Left forelimb (tissue), 1 donor: Measurements from ENCODE around the gene NEAT1.

Experiments used
- DNase-seq: peaks from one replicate; pipeline ENCODE4 v3.0.0-alpha.2; 2018; ENCODE audit warnings: low spot score

Gene NEAT1

GRCh38 chr11:65422633-65423515 lies at the start of gene NEAT1:
TSS of gene NEAT1 (plus strand) at chr11:65422798.
- peak; percentile 94 for DNase-seq

DNA sequence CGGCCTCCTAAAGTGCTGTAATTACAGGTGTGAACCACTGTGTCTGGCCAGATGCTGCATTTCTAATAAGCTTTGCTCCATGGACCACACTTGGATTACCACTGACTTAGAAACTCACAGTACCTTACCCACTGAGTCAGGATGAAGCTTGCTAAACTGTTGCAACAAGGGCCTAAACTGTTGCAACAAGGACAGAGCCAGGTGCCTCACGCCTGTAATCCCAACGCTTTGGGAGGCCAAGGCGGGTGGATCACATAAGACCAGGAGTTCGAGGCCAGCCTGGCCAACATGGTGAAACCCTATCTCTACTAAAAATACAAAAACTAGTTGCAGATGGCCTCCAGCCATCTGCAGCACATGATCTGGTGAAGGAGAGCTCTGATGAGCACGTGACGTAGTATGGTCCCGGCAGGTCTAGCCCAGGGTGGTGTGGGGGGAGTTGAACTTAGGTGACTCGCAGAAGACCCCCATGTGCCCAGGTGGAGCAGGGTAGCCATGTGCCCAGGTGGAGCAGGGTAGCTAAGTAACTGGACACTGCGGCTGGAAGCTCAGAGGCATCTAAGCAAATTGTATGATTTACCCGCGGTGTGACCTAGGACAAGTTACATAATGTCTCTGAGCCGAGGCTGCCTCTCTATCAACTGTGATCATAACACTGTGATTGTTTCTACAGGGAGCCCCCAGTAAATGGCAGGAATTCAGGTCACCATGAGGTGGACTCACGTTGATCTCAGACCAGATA lies 48.6 kb upstream of the NEAT1 start:
- no peak for DNase-seq

GRCh38 chr11:65375012-65375411 lies 47.6 kb upstream of the NEAT1 start:
- no peak for DNase-seq

DNA sequence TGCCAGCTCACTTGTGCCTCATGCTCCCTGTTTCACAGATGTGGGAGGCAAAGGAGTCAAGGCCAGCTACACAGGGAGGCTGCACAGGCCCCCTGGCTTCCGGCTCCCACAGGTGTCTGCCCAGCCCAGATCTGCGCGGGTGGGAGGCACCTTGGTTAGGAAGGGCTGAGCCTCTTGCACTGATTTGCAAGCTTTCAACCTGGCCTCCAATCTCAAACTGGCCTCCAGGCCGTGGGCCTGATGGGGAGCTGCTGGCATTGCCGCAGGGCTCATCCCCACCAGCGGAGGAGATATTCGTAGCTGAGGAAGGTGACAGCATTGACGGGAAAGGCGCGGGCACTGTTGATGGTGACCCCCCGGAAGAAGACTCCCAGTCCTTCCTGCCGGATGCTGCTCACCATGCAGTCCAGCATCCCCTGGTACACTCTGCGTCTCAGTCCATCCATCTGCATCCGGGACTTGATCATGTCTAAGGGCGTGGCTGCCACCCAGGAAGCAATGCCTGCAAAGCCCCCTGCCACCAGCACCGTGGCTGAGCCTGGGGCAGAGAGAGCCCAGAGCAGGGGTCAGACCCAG lies 46.4 kb upstream of the NEAT1 start:
- no peak for DNase-seq

DNA sequence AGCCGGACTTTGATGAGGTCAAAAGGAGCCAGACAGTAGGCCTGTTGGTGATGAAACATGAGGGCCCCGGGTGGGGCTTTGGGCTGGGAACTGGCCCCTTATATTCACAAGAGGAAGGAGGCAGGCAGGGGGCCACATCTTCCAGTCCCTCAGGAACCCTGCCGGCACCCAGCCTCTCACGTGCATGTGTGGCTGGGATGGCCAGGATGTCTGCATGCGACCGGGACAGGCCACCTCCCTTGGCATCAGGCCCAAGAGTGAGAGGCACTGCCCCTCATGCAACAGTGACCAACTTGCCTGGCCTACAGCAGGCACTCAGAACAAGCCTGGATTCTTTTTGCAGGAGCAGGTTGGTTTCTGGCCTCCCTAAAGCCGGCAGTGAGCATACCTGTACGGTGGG lies 45.6 kb upstream of the NEAT1 start:
- DNase-seq: no peak

- no peak for DNase-seq
These were observed 44.8 kb upstream of the NEAT1 start for GRCh38 chr11:65377777-65378176.

DNA sequence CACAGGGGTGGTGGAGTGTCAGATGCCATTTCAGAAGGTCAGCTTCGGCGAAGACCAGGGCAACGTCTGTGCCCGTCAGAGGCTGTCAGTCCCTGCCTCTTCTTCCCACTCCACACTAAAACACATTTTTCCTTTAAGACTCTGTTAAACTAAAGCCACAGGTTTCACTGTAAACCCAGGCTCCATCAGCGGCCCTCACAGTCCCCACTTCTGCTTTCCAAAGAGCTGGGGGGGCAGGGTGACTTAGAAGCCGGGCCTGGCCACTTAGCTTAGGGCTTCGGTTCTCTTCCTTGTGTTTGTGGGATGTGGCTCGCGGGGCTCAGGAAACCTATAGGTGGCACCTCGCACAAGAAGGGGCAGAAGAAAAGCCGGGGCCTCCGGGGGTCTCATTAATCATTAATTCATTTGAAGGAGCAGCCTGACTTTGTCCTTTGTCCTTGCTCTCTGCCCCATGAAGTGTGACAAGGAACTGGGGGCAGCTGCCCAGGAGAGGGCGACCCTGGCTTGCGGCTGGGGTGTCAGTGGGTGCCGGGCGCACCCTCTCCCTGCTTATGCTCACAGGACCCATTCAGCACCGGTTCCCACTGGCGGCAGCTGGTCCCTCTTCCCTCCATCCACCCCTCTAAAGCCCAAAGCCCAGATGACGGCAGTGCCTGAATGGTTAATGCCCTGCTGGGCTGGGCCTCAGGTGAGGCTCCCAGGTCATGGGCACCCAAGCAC lies 44.2 kb upstream of the NEAT1 start:
- DNase-seq: no peak

DNA sequence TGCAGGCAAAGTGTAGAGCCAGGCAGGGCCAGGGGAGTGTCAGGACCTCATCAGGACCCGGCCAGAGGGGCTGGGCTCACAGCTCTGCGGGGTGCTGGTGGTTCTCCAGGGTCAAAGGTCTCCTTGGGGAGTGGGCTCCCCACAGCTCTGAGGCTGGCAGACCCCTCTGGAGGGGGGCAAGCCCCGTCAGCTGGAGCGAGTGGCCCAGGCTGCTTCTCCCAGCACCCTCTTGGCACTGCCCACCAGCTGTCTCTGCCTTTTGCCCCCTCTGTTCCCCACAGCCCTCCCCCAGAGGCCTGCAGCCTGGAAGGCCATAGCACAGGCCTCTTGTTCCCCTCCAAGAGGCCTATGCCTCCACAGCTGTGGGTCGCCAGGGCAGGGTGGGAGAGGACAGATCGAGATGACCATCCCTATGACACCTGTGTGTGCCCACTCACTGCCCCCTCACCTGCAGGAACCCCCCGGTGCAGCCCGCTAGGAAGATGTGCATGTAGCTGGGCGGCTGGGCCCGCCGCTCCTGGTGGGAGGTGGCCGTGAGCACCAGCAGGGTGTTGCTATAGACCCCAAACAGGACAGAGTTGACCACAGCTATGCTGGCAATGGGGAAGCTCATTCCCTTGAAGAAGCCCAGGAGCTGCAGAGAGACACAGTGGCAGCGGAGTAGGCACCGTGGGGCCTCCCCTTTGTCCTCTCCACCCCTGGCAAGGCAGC lies 43.5 kb upstream of the NEAT1 start:
- no peak for DNase-seq

GRCh38 chr11:65379698-65380459 lies 42.7 kb upstream of the NEAT1 start:
- DNase-seq: no peak

- DNase-seq: no peak
These were observed 42.0 kb upstream of the NEAT1 start for GRCh38 chr11:65380460-65381119.

DNA sequence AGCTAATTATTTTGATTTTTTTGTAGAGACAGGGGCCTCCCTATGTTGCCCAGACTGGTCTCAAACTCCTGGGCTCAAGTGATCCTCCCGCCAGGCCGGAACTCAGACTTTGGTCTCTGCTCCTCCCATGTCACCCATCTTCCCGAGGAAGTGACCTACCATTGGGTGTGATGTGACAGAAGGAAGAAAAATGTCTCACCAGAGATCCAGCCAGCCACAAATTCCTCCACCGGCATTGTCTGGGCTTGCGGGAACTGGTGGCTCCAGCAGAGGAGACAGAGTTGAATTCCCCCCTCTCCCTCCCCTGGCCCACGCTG lies 40.9 kb upstream of the NEAT1 start:
- no peak for DNase-seq

GRCh38 chr11:65382033-65382803 lies 40.4 kb upstream of the NEAT1 start, which contains the start of gene SLC25A45:
TSS of gene SLC25A45 (minus strand) at chr11:65382646. CDS start at chr11:65381951, 695 bp downstream.
- peak; percentile 84 for DNase-seq

GRCh38 chr11:65382804-65383368 lies 39.7 kb upstream of the NEAT1 start:
- DNase-seq: peak; percentile 81

DNA sequence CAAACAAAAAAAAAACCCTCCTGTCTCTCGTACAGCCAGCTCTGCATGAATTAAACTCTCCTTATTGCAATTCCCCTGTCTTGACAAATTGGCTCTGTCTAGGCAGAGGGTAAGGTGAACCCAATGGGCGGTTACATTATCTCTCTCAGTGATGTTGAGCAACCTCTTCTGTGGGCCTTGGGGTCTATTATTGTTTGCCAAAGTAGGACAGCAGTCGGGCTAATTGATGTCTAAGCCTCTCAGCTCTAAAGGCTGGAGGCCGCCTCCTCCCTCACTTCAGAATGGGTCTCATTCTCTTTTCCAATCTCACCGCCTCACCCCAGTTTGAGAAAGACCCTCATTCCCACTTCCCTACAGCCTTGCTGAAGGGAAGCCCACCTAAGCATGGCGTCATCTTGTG lies 38.8 kb upstream of the NEAT1 start:
- no peak for DNase-seq

GRCh38 chr11:65384301-65384889 lies 38.2 kb upstream of the NEAT1 start:
- no peak for DNase-seq

DNA sequence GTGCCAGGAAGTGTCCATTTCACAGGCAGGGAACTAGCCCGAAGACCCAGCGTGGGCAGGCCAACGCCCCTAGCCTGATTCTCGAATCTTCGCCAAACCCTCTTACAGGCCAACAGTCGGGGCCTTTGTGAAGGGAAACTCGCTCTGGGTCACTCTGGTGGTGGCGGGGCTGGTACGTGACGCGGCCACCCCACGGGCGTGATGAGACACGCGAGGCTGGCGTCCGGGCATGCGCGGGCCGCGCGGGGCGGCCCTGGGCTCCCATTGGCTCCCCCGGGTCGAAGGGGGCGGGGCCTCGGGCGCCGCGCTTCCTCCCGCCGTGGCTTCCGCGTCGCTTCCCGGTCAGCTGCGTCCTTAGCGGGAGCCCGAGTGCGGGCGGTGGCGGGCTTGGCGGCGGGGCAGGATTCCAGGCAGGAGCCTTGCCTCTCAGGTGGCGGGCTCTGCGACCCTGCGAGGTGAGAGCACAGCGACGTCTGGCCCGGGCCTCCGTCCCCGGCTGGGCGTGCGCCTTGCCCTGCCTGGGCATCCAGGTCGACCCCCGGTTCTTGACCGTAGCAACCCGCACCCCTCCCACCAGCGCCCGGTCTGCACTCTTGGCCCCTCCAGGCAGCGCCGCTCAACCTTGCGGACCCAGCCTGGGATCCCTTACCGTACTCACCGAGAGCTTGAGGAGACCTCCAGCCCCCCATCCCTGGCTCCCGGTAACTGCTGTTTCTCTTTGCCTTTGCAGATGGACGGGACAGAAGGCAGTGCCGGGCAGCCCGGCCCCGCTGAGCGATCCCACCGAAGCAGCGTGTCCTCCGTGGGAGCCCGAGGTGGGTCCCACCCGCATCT lies 36.1 kb upstream of the NEAT1 start, which contains the start of gene FRMD8:
TSS of gene FRMD8 (plus strand) at position 331 of the 834 bp plus-strand sequence. CDS start at position 731, 400 bp downstream.
- peak; percentile 92 for DNase-seq

GRCh38 chr11:65388731-65389130 lies 33.9 kb upstream of the NEAT1 start:
- DNase-seq: no peak
